Measurements from ENCODE around the gene RNF8.

RNF8 gene

DNA sequence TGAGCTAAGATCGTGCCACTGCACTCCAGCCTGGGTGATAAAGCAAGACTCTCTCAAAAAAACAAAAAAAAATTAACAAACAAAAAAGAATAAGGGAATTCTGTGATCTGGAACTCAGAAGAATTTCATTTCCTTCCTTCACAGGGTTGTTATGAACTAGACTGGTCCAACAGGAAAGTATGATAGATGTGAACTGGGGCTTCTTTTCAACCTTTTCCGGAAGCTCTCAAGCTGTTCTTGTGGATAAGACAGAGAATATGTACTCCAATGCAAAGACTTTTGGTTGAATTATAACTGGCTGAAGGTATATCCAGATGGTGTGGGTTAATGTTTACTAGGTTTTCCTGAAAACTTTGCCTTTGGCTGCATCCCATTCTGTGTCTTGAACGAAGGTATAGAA is 5.3 kb downstream of the RNF8 start:
- no peak for DNase-seq (ENCODE audit: low read depth)

DNA sequence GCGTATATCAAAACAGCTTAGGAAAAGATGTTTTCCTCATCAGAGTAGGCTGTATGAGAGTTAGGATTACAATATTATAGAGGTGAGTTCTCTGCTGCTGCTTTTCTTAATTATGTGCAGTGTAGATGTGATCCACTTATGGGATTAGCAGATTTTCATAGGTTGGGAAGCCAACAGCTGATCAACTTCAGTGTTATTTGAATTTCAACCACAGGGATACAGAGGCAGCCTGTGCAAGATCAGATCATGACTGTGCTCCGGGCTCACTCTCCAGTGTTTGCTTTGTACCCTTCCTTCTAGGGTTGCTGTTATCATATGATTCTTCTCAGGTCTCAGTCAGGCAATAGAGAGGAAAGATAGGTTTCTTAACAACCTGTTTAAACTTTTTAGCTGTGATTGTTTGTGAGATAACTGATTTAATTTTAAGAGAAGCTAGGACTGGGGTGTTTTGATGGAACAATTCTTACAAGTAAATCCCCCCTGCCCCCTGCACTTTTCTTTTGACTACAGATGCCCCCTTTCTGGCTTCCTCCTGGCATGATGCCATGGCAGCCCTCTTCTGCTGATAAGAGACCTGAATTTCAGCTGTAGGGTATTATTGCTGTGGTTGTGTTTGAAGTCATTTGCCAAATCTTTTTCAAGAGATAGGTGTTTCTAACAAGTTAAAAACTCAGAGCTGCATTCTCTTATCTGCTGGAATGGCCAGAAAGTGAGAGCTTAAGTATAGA is 8.5 kb downstream of the RNF8 start:
- DNase-seq (ENCODE audit: low read depth), result no peak

DNA sequence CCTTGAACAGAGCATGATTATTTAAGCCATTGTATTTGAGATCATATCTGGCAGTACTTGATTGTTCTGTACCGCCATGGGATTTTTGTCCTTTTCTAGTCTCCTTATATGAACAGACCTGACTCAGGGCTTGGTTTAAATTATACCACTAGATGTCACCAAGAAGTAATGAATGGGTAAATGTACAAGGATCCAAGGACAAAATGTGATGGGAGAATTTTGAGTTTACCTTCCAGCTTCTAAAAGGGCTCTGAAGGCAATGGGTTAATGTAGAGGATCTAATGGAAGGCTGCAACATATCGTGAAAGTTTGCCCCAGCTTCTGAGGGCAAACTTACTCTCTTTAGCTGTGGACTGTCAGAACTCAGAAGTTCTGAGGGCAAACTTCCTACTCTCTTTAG is 12.0 kb downstream of the RNF8 start:
- no peak for DNase-seq (ENCODE audit: low read depth)

GRCh38 chr6:37366910-37367309 is 13.1 kb downstream of the RNF8 start:
- DNase-seq (ENCODE audit: low read depth), result no peak

- no peak for DNase-seq (ENCODE audit: low read depth)
Measured at GRCh38 chr6:37368961-37369320, 15.2 kb downstream of the RNF8 start.

- DNase-seq (ENCODE audit: low read depth), result no peak
Measured at GRCh38 chr6:37369321-37370201, 15.8 kb downstream of the RNF8 start.

DNA sequence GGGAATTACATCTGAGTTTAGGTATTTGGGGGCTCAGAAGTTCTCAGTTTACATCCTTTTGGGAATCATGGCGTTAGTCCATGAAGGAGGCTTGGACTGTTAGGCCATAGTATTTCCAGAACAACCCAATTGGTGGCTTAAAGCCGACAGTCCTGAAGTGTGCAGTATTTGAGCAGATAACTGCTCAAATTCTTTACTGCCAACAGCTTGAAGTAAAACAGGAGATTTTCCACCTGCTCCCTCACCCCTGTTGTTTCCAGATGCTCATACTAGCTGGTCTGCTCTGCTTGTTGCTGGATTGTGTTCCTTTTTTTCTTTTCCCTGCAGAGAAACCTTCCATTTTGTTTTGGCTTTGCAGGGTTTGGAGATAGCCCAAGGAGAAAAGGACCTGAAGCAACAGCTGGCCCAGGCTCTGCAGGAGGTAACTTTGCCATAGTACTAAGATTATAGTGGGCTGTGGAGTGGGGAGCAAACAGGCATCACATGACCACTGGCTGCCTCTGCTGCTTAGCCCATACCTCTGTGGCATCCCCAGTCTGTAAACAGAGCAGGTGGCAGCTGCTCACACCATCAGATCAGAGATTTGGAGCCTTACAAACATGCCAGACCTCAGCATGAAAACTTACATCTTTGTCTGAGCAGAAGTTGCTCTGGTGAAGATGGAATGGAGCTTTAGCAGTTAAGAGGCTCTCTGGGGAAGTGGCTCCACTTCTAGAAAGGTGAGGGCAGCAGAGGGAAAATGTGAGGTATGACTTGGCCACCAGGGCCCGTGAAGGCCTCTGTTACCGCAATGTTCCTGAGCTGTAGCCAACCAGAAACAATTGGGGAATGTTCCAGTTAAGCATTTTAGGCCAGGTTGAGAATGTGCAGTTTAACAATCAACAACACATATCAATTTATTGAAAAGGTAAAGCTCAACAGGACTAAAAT is 17.6 kb downstream of the RNF8 start:
- no peak for DNase-seq (ENCODE audit: low read depth)

DNA sequence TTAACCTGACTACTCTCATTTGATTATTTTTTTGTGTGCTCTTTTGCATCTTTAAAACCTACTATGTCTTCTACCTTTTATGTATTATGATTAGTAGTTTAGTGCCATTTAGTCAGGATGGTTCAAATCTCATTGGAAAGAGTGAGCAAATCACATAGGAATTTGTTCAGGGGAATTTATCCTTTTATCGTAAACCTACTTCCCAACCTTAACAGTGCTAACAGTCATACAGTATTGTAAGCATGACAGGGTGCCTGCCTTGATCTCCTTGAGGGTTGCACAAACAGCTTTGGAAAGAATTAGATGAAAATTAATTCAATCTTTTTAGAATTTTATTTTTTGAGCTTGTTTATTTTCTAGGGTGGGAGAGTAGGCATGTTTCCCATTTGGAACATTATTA is 18.3 kb downstream of the RNF8 start:
- no peak for DNase-seq (ENCODE audit: low read depth)

DNA sequence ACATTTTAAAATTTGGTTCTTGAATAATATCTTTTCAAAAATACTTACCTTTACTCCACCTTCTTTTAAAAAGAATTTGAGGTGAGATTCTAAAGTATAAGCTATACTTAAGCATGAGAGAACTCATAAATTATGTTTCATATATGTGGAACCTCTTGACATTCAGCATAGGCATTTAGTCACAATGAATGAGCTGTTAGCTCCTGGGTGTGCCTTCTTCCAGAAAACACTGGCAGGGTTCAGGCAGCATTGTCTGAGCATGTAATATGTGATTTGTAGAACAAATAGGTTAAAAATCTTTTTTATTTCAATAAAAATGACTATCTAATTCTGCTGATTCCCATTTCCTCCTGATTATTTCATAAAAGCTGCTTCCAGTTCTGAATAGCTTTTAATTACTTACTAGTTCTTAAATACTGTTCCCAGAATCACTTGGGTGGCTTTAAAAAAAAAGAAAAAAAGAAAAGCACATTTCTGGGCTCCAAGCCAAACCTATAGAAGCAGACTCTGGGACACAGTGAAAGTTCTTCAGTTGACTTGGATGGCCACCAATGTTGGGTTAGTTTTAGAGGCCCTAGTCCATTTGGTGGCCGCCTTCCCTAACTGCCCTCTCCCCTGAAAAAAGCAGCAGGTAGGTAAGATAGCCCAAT is 20.2 kb downstream of the RNF8 start:
- DNase-seq (ENCODE audit: low read depth), result no peak

GRCh38 chr6:37375376-37375775 is 21.6 kb downstream of the RNF8 start:
- no peak for DNase-seq (ENCODE audit: low read depth)

- DNase-seq (ENCODE audit: low read depth), result no peak
Measured at GRCh38 chr6:37376078-37376743, 22.4 kb downstream of the RNF8 start.

DNA sequence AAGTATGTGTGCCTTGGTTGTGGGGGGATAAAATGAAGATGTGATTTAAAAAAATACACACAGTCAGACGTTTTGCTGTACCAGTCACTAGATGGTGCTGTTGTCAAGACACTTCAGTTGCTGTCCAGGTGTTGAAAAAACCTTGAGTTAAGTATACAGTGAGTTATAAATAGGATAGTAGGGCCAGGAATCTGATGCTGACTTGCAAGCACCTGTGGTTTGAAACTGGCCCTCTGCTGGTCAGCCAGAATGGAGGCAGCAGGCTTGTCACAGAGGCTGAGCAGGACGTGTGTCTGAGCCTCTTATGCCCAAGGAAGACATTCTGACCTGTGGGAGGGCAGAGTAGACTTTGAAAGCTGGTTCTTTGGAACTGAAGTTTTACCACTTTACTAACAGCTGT is 27.8 kb downstream of the RNF8 start:
- DNase-seq (ENCODE audit: low read depth), result no peak

- no peak for DNase-seq (ENCODE audit: low read depth)
Measured at GRCh38 chr6:37382994-37383765, 29.4 kb downstream of the RNF8 start.

- no peak for DNase-seq (ENCODE audit: low read depth)
Measured at GRCh38 chr6:37388578-37388977, 34.8 kb downstream of the RNF8 start.

- no peak for DNase-seq (ENCODE audit: low read depth)
Measured at GRCh38 chr6:37389857-37390256, 36.1 kb downstream of the RNF8 start.

- DNase-seq (ENCODE audit: low read depth), result no peak
Measured at GRCh38 chr6:37391120-37391519, 37.3 kb downstream of the RNF8 start.

- no peak for DNase-seq (ENCODE audit: low read depth)
Measured at GRCh38 chr6:37392821-37393220, 39.0 kb downstream of the RNF8 start.

GRCh38 chr6:37393381-37393929 is 39.7 kb downstream of the RNF8 start:
- DNase-seq (ENCODE audit: low read depth), result no peak

DNA sequence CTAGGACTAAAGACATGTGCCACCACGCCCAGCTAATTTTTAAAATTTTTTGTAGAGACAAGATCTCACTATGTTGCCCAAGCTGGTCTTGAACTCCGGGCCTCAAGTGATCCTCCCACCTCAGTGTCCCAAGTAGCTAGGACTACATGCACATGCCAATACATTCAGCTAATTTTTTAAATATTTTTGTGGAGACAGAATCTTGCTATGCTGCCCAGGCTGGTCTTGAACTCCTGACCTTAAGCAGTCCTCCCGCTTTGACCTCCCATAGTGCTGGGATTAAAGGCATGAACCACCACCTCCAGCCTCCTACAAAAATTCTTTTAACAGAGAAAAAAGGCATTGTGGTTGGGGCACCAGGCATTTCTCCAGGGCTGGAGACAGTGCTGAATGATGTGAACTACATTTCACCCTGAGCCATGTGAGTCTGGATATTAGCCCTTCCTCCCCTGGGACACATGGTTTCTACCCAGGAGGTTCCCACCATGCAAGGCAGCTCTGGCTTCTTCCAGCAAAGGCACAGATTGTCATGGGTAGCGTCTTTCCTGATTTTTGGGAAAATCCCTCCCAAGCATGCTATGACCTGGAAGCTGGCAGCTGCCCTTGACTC is 42.9 kb downstream of the RNF8 start:
- no peak for DNase-seq (ENCODE audit: low read depth)

- no peak for DNase-seq (ENCODE audit: low read depth)
Measured at GRCh38 chr6:37399131-37399530, 45.3 kb downstream of the RNF8 start.
